GM23248 (cell line): ENCODE measurements around the gene CNDP1.

ENCODE experiments used
- EZH2 ChIP-seq: fragments of 200-600 bp; sonication (generic); IDR thresholded peaks from 2 replicates; pipeline ENCODE4 v1.6.1; 2018; ENCODE audit warnings: antibody characterized with exemption, mild to moderate bottlenecking; ENCODE audit not compliant: insufficient read depth, poor library complexity, severe bottlenecking
- EZH2phosphoT487 ChIP-seq: fragments of 200-600 bp; sonication (generic); IDR thresholded peaks from 2 replicates; pipeline ENCODE4 v1.6.1; 2018; ENCODE audit warnings: antibody characterized with exemption, moderate library complexity, mild to moderate bottlenecking, low read depth; ENCODE audit not compliant: insufficient read depth

DNA sequence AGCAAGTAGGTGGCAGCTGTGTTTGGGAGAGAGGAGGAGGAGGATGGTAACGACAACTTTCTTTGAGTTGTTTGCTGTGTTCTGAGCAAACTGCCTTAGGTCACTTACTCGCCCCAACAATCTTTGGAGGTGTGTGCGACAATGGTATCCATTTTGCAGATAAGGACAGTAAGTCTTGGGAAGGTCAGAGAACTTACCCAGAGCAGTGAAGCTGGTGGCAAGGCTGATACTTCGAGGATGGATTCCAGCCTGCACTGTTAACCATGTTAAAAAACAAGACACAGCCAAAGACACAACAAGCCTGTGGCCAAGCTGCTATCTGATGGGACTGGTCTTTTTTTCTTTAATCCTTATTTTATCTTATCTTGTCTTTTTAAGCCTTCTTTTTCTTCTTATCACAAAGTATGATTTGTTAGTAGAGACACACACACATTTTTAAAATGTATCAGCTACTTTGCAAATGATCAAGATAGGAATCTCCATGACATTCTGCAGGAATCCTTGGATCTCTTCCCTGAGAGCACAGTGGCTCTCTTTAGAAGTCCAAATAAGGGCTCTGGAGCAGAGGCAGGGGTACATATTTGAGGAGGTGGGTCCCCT is 27.9 kb downstream of the CNDP1 start:
- TF ChIP-seq EZH2phosphoT487 (no peak), EZH2 (no peak)
